Stomach (tissue), 4 donors: ENCODE results near the gene SPATA22.

Source experiments
- CTCF ChIP-seq, 7 experiments: fragments of 450-650 bp in 4 of 7; fragments of 200-600 bp in 3 of 7; sonication (generic) in 3 of 7; IDR thresholded peaks; one replicate each; pipeline ENCODE4 v1.5.1; 2016 to 2019; ENCODE audit warnings: antibody characterized with exemption in 7 of 7, control low read depth in 2 of 7, mild to moderate bottlenecking in 1 of 7
- POLR2A ChIP-seq, 4 donors: fragments of 450-650 bp; IDR thresholded peaks; one replicate each; pipeline ENCODE4 v1.6.1; 2016; ENCODE audit warnings: antibody characterized with exemption in 4 of 4, control low read depth in 2 of 4, mild to moderate bottlenecking in 1 of 4, moderate library complexity in 1 of 4
- POLR2AphosphoS5 ChIP-seq, 3 donors: sonication (generic); formaldehyde crosslinking; IDR thresholded peaks; one replicate each; pipeline ENCODE4 v1.6.1; 2016; ENCODE audit warnings: antibody characterized with exemption in 3 of 3

- TF ChIP-seq CTCF (IDR thresholded peaks at IDR 0.05), result no peak
- TF ChIP-seq POLR2A (IDR thresholded peaks at IDR 0.05), result no peak
- TF ChIP-seq POLR2AphosphoS5 (IDR thresholded peaks at IDR 0.05), result no peak
Observed at GRCh38 chr17:3474212-3474611, 2.6 kb upstream of the SPATA22 start.
